ENCODE data around the gene CREG2. TPM values are rescaled to one million over a fixed set of nuclear protein-coding genes. Genes with fewer than 3 reads are reported as not detected.

The CREG2 gene
- total RNA-seq, 3 donors from 2014 or later (not counting 1 experiment from before 2014, with no cell fraction given): not detected

DNA sequence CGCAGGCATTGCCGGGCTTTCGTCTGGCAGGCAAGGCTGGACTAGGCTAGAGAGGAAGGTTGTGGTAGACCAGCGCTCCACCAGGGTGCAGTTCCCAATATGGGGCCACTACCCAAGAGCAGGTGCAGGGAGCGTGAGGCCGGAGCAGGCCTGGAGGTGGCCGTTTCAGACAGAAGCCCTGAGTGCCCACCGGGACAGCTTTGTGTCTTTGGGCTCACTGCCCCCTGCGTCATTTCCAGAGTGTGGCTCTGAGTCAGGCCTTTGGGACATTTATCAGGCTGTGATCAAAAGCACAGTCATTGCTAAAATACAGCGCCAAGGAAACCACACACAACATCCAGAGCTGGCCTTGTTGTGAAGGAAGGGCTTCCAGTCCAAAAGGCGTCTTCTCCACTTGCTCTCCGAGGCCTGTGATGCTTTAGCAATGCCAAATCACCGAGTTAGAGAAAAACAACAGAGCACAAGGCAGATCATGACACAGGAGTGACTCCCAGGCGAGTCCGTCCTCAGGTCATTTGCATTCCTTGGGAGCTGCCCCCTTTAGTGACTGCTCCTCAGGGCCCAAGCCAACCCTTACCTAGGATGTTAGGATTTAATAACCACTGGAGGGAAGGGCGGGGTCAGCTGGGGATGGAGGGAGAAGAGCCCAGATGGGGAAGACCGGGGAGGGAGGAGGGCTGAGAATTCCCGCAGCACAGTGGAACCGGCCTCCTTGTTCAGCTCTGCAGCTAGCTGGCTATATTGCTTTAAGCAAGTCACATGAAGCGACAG is 45.3 kb upstream of the CREG2 start:
- no peak overlapping the region for H3K4me3 ChIP-seq (ENCODE audit: low read length)
- Mint-ChIP-seq H3K27me3 (ENCODE audit: low read depth in 2 of 2) (peaks cover 6 to 8% of the 10 kb centered on the region in 2 donors), H3K27ac (no peak overlapping the region), H3K36me3 (no peaks in the 10 kb centered on the region), H3K4me1 (no peaks in the 10 kb centered on the region), H3K9me3 (no peaks in the 10 kb centered on the region), H3K4me3 (no peak overlapping the region)
- H3K27ac ChIP-seq (ENCODE audit: low read length): no peak overlapping the region
- H3K4me1 ChIP-seq (ENCODE audit: control insufficient read depth, insufficient read depth, low read length): no peaks in the 10 kb centered on the region
- TF ChIP-seq CTCF (IDR thresholded peaks at IDR 0.05): no peak
- DNase-seq: no peak
- intact Hi-C loops (cut with micrococcal nuclease): no loop called here
- no peaks in the 10 kb centered on the region for H3K27me3 ChIP-seq (ENCODE audit: control insufficient read depth, insufficient read depth, low read length)
- 90% methylated on average over 20 of the region's 20 CpGs for WGBS (ENCODE audit: insufficient coverage)
- no peaks in the 10 kb centered on the region for H3K36me3 ChIP-seq (ENCODE audit: control insufficient read depth, insufficient read depth, low read length)
- H3K9me3 ChIP-seq (ENCODE audit: control insufficient read depth, insufficient read depth, low read length): no peaks in the 10 kb centered on the region
- no peak for ATAC-seq

DNA sequence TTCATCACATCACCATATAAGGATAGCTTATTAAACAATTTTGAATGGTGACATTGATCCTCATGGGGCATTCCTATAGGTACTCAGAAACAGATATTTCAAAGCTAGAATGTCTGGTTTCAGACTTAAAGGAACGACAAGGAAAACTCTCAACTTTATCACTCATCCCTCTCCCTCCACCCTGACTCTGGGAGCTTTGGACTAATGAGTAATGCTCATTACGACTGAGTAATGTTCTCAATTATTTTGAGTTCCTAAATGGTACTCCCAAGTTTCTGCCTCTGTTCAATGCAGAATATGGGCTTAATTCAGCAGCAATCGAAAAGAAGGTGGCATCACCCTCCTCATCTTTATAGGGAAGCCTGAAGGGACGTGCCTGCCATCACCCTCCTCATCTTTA is 44.2 kb upstream of the CREG2 start:
- no peaks in the 10 kb centered on the region for H3K4me1 ChIP-seq (ENCODE audit: control insufficient read depth, insufficient read depth, low read length)
- Mint-ChIP-seq H3K9me3 (no peaks in the 10 kb centered on the region), H3K36me3 (no peaks in the 10 kb centered on the region), H3K4me1 (no peaks in the 10 kb centered on the region), H3K4me3 (no peak overlapping the region), H3K27me3 (ENCODE audit: low read depth in 2 of 2) (peaks cover 4% of the 10 kb centered on the region in 2 donors), H3K27ac (no peak overlapping the region)
- no peak for TF ChIP-seq CTCF (IDR thresholded peaks at IDR 0.05)
- H3K27ac ChIP-seq (ENCODE audit: low read length): no peak overlapping the region
- no peak for DNase-seq
- 92% methylated on average over 3 of the region's 4 CpGs for WGBS (ENCODE audit: insufficient coverage)
- no peaks in the 10 kb centered on the region for H3K9me3 ChIP-seq (ENCODE audit: control insufficient read depth, insufficient read depth, low read length)
- ATAC-seq: no peak
- intact Hi-C loops (cut with micrococcal nuclease): no loop called here
- H3K36me3 ChIP-seq (ENCODE audit: control insufficient read depth, insufficient read depth, low read length): no peaks in the 10 kb centered on the region
- H3K4me3 ChIP-seq (ENCODE audit: low read length): no peak overlapping the region
- H3K27me3 ChIP-seq (ENCODE audit: control insufficient read depth, insufficient read depth, low read length): no peaks in the 10 kb centered on the region

- no peaks in the 10 kb centered on the region for H3K27me3 ChIP-seq (ENCODE audit: control insufficient read depth, insufficient read depth, low read length)
- intact Hi-C loops (cut with micrococcal nuclease): no loop called here
- H3K27me3 Mint-ChIP-seq (ENCODE audit: low read depth in 2 of 2): peaks cover 0 to 4% of the 10 kb centered on the region in 2 donors
- H3K27ac ChIP-seq (ENCODE audit: low read length): no peak overlapping the region
- ATAC-seq: no peak
- no peaks in the 10 kb centered on the region for H3K4me1 Mint-ChIP-seq
- H3K4me3 ChIP-seq (ENCODE audit: low read length): no peak overlapping the region
- 94% methylated on average over 2 of the region's 2 CpGs for WGBS (ENCODE audit: insufficient coverage)
- no peaks in the 10 kb centered on the region for H3K9me3 Mint-ChIP-seq
- H3K4me3 Mint-ChIP-seq: no peak overlapping the region
- no peaks in the 10 kb centered on the region for H3K9me3 ChIP-seq (ENCODE audit: control insufficient read depth, insufficient read depth, low read length)
- no peak for DNase-seq
- no peaks in the 10 kb centered on the region for H3K36me3 Mint-ChIP-seq
- no peak overlapping the region for H3K27ac Mint-ChIP-seq
- no peaks in the 10 kb centered on the region for H3K36me3 ChIP-seq (ENCODE audit: control insufficient read depth, insufficient read depth, low read length)
- TF ChIP-seq CTCF (IDR thresholded peaks at IDR 0.05): no peak
- no peaks in the 10 kb centered on the region for H3K4me1 ChIP-seq (ENCODE audit: control insufficient read depth, insufficient read depth, low read length)
These were observed 42.9 kb upstream of the CREG2 start for GRCh38 chr2:101430156-101430555.

DNA sequence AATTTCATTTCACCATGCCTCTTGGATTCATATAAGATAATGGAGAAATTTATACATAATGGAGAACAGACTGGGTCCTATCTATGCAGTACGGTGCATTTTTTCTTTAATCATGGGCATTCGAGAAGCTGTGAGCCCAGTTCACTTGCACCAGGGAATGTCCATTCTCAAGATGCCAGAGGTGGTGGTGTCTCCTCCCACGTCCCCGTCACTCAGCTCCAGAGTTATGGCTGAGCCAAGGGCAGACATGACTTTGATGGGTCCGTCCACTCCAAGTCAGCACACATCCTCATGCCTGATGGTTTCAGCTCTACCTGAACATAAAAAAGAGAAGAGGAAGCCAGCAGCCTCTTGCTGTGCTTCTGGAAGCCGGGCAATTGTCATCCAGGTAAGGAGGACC is 42.1 kb upstream of the CREG2 start:
- Mint-ChIP-seq H3K27ac (no peak overlapping the region), H3K9me3 (no peaks in the 10 kb centered on the region), H3K4me1 (no peaks in the 10 kb centered on the region), H3K4me3 (no peak overlapping the region), H3K36me3 (no peaks in the 10 kb centered on the region), H3K27me3 (ENCODE audit: low read depth in 2 of 2) (peaks cover 0 to 4% of the 10 kb centered on the region in 2 donors)
- DNase-seq (no peak), ATAC-seq (no peak)
- no peaks in the 10 kb centered on the region for H3K36me3 ChIP-seq (ENCODE audit: control insufficient read depth, insufficient read depth, low read length)
- no peak overlapping the region for H3K27ac ChIP-seq (ENCODE audit: low read length)
- 94% methylated on average over 6 of the region's 6 CpGs for WGBS (ENCODE audit: insufficient coverage)
- no peaks in the 10 kb centered on the region for H3K4me1 ChIP-seq (ENCODE audit: control insufficient read depth, insufficient read depth, low read length)
- no peak overlapping the region for H3K4me3 ChIP-seq (ENCODE audit: low read length)
- intact Hi-C loops (cut with micrococcal nuclease): no loop called here
- no peaks in the 10 kb centered on the region for H3K9me3 ChIP-seq (ENCODE audit: control insufficient read depth, insufficient read depth, low read length)
- H3K27me3 ChIP-seq (ENCODE audit: control insufficient read depth, insufficient read depth, low read length): no peaks in the 10 kb centered on the region
- no peak for TF ChIP-seq CTCF (IDR thresholded peaks at IDR 0.05)

All from natural killer cell (primary cell).